ENCODE measurements around the gene ZNF835. TPM values are rescaled to one million over a fixed set of nuclear protein-coding genes. Genes with fewer than 3 reads are reported as not detected.
"Not testable (repeated sequence)": the region's sequence is repeated elsewhere in the genome, so short reads cannot be mapped to it uniquely, and the experiment has no call there.

The ZNF835 gene
- total RNA-seq, result 6.5 TPM

- peak; percentile 96 for DNase-seq (ENCODE audit: low spot score)
These were observed at the start of gene ZNF835 for GRCh38 chr19:56671613-56671994. TSS of gene ZNF835 (minus strand) at chr19:56671757. CDS start at chr19:56665198, 6,559 bp downstream.

- no peak for DNase-seq (ENCODE audit: low spot score)
These were observed 48.7 kb upstream of the ZNF835 start for GRCh38 chr19:56720281-56720680.

DNA sequence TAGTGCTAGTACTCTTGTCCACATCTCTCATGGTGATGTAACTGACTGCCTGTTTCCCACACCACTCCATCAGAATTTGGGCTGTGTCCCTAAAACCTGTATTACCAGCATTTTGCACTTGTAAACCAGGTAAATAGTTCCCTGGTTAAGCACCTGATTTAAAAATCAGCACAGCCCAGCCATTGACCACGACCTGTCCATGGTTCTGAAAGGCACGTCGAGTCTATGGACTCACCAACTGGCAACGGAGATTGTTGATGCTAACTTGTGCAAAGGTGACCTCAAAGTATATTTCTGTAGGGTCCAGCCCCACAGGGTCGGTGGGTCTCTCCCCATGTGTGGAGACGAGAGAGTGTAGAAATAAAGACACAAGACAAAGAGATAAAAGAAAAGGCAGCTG is 46.7 kb upstream of the ZNF835 start:
- DNase-seq (ENCODE audit: low spot score), result no peak

DNA sequence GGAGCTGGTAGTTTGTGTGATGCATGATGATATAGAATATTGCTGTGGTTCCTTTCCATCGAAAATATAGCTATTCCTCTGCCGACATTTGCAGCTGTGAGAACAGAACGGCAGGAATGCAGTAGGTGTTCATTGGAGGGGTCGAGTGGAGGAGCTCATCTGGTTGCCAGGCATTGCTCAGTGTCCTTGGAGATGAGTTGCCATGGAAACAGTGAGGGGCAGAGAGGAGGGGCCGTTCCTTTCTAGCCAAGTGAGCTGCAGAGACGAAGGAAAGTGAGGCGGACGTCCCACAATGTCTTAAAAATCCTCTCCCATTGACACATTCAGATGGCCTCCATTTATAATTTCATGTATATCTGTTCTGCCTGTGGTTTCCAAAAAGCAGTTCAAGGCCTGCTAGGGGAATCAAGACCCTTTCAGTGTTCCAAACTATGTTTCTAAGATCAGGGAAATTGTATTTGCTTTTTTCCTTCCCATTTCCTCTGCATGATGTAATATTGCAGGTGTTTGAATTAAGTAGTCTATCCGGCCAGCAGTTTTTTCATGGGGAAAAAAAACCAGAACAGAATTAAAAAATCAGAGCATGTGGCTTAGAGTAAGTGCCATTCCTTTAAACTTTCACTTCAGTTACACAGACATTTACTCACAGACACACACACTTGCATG is 41.2 kb upstream of the ZNF835 start:
- DNase-seq (ENCODE audit: low spot score), result no peak

DNA sequence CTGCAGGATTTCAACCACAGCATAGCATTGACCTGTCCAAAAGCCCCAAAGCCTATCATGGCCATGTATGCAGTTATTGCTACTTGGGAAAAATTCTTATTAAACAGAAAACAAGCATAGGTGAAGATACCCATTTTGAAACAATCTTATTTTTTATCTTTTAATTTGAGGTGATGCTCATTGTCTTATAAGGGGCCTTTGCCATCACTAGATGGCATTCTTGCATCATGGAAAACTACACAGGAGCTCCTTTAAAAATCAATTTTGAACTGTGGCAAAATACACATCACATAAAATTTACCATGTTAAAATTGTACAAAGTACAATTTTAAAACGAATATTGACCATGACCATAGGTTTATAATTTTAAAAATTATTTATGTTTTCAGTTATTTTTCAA is 38.9 kb upstream of the ZNF835 start:
- no peak for DNase-seq (ENCODE audit: low spot score)

GRCh38 chr19:56707821-56708220 is 36.3 kb upstream of the ZNF835 start:
- no peak for DNase-seq (ENCODE audit: low spot score)

DNA sequence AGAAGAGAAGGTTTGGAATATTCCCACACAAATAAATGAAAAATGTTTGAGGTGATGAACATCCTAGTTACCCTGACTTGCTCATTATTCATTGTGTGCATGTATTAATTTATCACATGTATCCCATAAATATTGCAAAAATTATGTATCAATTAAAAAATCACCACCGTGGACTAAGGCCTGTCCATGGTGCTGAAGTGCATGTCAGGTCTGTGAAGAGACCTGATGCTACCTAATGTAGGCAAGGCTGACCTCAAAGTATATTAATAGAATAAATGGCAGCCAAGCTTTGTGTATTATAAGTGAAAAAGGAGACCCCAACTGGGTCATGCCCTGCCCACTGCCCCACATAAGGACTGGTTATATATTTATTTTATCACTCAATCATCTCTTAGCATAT is 34.4 kb upstream of the ZNF835 start:
- no peak for DNase-seq (ENCODE audit: low spot score)

DNA sequence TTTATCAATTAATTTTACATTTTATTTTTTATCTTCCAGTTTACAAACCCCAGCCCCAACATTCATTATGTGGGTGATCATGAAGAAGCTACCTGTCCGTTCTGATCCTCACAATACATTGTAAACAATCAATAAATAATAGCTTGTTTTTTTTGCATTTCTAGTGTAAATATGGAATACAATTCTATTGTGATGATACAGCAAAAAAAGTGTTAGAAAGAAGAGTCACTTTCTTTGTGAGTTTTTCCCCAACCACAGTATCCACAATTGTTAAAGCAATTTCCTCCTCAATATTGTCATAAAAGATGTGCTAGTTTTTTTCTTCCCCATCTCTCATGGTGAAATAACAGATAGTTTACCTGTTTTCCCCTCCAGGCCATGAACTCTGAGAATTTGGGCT is 30.3 kb upstream of the ZNF835 start:
- no peak for DNase-seq (ENCODE audit: low spot score)

GRCh38 chr19:56699552-56699951 is 28.0 kb upstream of the ZNF835 start:
- DNase-seq (ENCODE audit: low spot score), result no peak

DNA sequence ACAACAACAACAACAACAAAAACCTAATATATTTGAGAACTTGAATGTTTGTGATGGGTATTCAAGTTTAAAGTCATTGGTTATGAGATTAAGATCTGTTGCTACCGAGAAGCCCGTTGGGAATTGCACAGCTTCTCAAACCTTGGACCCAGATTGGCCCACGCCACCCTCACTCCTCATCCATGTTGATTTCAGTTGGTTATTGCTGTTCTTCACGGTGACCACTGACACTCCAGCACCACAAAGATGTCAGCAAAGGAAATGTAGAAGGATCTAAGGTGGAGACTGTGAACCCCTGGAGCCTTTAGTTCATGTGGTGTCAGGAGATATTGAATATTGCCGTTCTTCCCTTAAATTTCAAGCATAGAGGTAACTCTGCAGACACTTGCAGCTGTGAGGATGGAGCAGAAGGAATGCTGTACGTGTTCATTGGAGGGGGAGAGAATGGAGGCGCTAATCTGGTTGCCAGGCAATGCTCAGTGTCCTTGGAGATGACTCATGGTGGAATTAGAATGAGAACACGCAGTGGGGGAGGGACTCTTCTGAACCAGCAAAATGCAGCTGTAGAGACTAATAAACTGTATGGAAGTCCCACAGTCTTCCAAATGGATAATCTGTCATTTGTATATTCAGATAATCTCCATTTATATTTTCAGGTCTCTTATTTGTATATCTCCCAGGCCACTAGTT is 20.8 kb upstream of the ZNF835 start:
- DNase-seq (ENCODE audit: low spot score), result no peak

DNA sequence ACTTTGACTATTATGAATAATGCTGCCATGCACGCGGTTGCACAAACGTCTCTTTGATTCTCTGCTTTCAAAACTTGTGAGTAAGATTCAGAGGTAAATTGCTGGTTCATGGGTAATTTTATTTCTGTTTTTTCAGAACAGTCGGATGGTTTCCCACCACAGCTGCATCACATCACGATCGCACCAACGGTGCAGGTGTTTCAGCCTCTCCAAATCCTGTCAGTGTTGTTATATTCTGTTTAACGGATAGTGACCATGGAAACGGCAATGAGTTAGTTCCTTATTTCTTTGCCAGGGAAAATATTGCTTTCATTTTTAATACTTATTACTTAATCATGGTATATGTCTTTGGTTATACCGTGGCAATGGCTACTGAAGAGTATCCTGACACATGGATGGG is 19.1 kb upstream of the ZNF835 start:
- DNase-seq (ENCODE audit: low spot score), result no peak

DNA sequence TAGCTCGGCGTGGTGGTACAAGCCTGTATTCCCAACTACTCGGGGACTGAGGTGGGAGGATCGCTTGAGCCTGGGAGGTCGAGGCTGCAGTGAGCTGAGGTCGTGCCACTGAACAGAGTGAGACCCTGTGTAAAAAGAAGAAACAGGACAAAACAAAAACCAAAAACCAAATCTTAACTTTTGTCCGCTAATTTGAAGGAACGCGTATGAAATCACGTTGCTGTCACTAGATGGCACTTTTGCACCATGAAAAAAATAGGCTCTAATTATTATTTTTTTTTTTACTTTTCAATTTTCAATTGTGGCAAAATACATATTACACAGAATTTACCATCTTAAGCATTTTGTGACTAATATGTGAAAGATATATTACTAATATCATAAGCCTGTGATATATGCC is 17.6 kb upstream of the ZNF835 start:
- no peak for DNase-seq (ENCODE audit: low spot score)

- no peak for DNase-seq (ENCODE audit: low spot score)
These were observed 15.5 kb upstream of the ZNF835 start for GRCh38 chr19:56687031-56687430.

DNA sequence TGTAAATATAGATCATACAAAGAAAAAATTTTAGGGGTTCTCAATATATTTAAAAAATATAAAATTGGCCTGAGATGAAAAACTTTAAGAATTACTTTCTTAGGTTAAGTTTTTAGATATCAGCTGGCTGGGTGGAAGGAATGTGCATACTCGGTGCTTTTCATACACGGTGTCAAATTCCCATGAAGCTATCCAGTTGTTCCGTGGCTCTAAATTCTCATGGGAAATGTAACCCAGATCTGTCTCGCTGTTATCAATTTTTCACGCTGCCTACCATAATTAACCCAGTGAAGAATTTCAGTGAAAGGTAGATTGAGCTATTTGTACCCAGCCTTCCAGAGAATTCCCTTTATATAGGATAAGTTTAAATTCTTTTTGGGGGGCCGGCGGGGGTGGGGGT is 11.6 kb upstream of the ZNF835 start:
- DNase-seq (ENCODE audit: low spot score), result no peak

- no peak for DNase-seq (ENCODE audit: low spot score)
These were observed 10.1 kb upstream of the ZNF835 start for GRCh38 chr19:56681702-56682101.

- no peak for DNase-seq (ENCODE audit: low spot score)
These were observed 6.6 kb upstream of the ZNF835 start for GRCh38 chr19:56678205-56678604.

GRCh38 chr19:56672610-56673009 is 1.1 kb upstream of the ZNF835 start:
- DNase-seq (ENCODE audit: low spot score), result not testable (repeated sequence)

DNA sequence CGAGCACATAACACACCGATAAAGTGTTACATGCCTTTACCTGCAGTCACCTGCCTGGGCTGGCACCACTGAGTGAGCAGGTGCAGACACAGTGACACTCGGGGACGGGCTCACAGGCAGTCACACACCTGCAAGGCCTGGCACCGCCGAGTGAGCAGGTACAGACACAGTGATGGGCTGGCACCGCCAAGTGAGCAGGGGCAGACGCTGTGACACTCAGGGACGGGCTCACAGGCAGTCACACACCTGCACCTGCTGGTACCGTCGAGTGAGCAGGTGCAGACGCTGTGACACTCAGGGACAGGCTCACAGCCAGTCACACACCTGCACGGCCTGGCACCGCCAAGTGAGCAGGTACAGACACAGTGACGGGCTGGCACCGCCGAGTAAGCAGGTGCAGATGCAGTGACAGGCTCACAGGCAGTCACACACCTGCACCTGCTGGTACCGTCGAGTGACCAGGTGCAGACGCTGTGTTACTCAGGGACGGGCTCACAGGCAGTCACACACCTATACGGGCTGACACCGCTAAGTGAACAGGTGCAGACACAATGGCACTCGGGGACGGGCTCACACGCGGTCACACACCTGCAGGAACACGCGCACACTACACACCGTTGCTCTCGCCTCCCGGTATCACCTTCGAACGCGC is 470 bp downstream of the ZNF835 start:
- DNase-seq (ENCODE audit: low spot score), result no peak

- DNase-seq (ENCODE audit: low spot score), result no peak
These were observed 1.1 kb downstream of the ZNF835 start for GRCh38 chr19:56670401-56670960.

DNA sequence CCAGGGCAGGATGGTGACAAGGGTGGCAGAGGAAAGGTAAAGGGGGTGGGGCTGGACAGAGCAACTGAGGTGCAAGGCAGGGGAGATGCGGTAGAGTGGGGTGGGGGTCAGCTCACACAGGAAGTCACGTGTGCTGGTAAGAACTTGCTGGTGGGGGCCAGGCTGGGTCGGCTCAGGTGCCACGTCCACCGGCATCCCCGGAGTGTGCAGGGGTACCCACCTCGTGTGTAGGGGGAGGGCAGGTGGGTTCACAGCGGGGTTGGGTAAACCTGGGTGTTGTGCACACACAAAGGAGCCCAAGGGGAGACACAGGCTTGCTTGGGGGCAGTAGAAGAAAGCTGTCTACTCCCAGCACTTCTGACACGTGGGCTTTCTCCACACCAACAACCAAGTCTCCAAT is 2.9 kb downstream of the ZNF835 start:
- DNase-seq (ENCODE audit: low spot score), result no peak

- DNase-seq (ENCODE audit: low spot score), result no peak
These were observed 4.2 kb downstream of the ZNF835 start for GRCh38 chr19:56667311-56667870.

DNA sequence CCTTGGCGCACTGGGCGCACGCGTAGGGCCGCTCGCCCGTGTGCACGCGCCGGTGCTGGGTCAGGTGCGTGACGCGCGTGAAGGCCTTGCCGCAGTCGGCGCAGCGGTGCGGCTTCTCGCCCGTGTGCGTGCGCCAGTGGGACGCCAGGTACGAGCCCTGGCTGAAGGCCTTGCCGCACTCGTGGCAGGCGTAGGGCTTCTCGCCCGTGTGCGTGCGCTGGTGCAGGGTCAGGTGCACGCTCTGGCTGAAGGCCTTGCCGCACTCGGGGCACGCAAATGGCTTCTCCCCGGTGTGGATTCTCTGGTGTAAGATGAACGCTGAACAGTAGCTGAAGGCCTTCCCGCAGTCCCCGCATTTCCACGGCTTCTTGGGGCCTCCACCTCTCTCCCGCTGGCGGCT is 7.0 kb downstream of the ZNF835 start:
- DNase-seq (ENCODE audit: low spot score), result no peak

Data from mucosa of gallbladder (tissue), 1 donor.